Bronchus fibroblast of lung (primary cell): Measurements from ENCODE around the gene UPK1B. TPM values are rescaled to one million over a fixed set of nuclear protein-coding genes. Genes with fewer than 3 reads are reported as not detected.

Experiments used
- total RNA-seq: library from RNA; depleted of rRNA; stranded (reverse); fragments of >200 nt; gene quantifications from 2 replicates; pipeline ENCODE4 v1.2.3, GENCODE V29; 2015

Gene UPK1B
- total RNA-seq, result not detected in 2 replicates

GRCh38 chr3:119173325-119173724, at the start of gene UPK1B:
TSS of gene UPK1B (plus strand) at chr3:119173598. CDS start at chr3:119186742, 13,144 bp downstream.

GRCh38 chr3:119145500-119146167, 27.8 kb upstream of the UPK1B start, which contains the start of gene TEX55:
TSS of gene TEX55 (plus strand) at chr3:119146165. CDS start at chr3:119146190, 25 bp downstream.

GRCh38 chr3:119240591-119241434, 67.4 kb downstream of the UPK1B start, which contains the start of gene B4GALT4:
TSS of gene B4GALT4 (minus strand) at chr3:119240878. CDS start at chr3:119230099, 10,779 bp downstream.

Other genes starting within 250 kb of the UPK1B start
- gene IGSF11, start 138.8 kb upstream of the UPK1B start, total RNA-seq, result not detected in 2 replicates
- not detected in 2 replicates for gene TEX55, start 27.4 kb upstream of the UPK1B start, total RNA-seq
- gene B4GALT4, start 67.3 kb downstream of the UPK1B start, total RNA-seq, result 17.0 and 20.4 TPM in 2 replicates
- 2.9 and 3.4 TPM in 2 replicates for gene ARHGAP31, start 120.8 kb downstream of the UPK1B start, total RNA-seq